Coronary artery (tissue), 2 donors: ENCODE results near the gene NEURL3.
"Not testable (repeated sequence)": the region's sequence is repeated elsewhere in the genome, so short reads cannot be mapped to it uniquely, and the experiment has no call there.

Experiments used
- DNase-seq: peaks from one replicate; pipeline ENCODE4 v3.0.0-alpha.2; 2017; ENCODE audit warnings: low spot score
- H3K27ac ChIP-seq, 2 donors: fragments of 200-600 bp; sonication (generic); one replicate each; pipeline ENCODE4 v1.5.1; 2016 to 2019
- H3K4me3 ChIP-seq: fragments of 200-600 bp; sonication (generic); 2 replicates; pipeline ENCODE4 v1.5.1; 2016; ENCODE audit warnings: mild to moderate bottlenecking, moderate library complexity
- TF ChIP-seq, protein P1 (sequence below): fragments of 200-600 bp; sonication (generic); IDR thresholded peaks from one replicate; pipeline ENCODE4 v1.5.1; 2019; ENCODE audit warnings: antibody characterized with exemption

The NEURL3 gene, protein sequence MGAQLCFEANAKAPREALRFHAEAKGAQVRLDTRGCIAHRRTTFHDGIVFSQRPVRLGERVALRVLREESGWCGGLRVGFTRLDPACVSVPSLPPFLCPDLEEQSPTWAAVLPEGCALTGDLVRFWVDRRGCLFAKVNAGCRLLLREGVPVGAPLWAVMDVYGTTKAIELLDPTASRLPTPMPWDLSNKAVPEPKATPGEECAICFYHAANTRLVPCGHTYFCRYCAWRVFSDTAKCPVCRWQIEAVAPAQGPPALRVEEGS

DNA sequence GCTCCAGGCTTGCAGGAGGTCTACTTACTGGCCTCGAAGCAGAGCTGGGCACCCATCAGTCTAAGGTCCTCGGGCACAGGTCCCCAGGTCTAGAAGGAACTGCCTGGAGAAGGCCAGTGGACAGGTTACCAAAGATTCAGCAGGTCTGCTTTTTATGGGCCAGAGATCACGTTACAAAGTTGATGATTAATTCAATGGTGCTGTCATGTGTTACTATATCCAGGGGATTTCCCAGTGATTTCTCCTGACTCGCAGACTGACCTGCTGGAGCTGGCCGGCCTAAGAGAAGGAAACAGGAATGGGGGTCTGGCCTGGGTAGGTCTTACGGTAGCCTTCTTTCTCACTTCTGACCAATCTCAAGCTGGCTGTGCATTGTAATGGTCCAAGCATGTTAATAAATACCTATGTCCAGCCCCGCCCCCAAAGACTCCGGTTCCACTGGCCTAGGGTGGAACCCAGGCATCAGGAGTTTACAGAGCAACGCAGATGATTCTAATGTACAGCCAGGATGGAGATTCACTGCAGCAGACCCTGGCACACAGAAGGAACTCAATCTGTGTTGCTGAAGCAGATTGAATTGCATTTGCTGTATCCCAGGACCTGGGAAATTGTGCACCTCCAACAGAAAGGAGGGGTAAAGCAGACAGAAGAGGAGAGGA lies at the start of gene NEURL3:
NEURL3 (minus strand) TSS at position 127 of the 659 bp plus-strand sequence; CDS start at position 56, 71 bp downstream.
- Histone ChIP-seq H3K4me3 (no peak within 1 kb of the TSS), H3K27ac (no peak within 1 kb of the TSS)
- peak; percentile 65 for DNase-seq
- TF ChIP-seq, protein P1, sequence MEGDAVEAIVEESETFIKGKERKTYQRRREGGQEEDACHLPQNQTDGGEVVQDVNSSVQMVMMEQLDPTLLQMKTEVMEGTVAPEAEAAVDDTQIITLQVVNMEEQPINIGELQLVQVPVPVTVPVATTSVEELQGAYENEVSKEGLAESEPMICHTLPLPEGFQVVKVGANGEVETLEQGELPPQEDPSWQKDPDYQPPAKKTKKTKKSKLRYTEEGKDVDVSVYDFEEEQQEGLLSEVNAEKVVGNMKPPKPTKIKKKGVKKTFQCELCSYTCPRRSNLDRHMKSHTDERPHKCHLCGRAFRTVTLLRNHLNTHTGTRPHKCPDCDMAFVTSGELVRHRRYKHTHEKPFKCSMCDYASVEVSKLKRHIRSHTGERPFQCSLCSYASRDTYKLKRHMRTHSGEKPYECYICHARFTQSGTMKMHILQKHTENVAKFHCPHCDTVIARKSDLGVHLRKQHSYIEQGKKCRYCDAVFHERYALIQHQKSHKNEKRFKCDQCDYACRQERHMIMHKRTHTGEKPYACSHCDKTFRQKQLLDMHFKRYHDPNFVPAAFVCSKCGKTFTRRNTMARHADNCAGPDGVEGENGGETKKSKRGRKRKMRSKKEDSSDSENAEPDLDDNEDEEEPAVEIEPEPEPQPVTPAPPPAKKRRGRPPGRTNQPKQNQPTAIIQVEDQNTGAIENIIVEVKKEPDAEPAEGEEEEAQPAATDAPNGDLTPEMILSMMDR, result no peak

DNA sequence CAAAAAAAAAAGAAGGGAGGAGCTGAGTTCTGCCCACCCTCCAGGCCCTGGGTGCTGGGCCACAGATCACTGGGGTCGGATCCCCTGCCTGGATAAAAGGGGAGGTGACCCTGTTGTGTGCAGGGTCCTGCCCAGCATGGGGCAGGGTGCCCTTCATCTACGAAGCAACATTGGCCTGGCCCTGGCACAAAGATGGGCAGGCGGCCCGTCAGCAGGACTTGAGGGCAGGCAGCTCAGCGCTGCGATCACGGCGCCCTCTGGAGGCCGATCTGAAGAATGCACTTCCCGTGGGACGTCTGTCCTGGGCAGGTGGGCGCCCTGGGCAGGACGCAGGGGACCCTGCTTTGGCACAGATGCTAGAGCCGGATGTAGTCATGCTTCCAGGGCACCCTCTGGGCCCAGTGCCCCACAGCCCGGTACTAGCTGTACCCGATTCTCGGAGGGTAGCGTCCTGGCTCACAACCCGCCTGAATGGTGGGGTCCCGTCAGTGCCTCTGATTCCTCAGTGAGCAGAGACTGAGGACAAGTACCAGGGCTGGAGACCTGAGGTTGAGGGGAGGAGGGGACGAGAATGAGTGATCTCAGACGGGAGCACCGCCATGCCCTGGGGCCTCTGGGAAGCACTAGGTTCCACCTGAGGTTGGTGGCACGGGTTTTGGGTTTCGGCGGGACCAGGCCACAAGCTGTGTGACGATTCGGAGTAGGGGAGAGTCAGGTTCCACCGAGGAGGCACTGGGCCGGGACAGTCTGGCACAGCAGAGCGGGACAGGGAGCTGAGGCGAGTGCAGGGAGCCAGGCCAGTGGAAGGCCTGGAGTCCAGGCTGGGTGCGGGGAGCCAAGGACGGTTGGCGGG lies 49.4 kb upstream of the NEURL3 start:
- H3K27ac ChIP-seq, result peak overlapping the region in 1 of 2 donors; percentile 4
- peak overlapping the region; percentile 54 for H3K4me3 ChIP-seq
- DNase-seq, result peak; percentile 87
- TF ChIP-seq, protein P1, result peak; percentile 94

DNA sequence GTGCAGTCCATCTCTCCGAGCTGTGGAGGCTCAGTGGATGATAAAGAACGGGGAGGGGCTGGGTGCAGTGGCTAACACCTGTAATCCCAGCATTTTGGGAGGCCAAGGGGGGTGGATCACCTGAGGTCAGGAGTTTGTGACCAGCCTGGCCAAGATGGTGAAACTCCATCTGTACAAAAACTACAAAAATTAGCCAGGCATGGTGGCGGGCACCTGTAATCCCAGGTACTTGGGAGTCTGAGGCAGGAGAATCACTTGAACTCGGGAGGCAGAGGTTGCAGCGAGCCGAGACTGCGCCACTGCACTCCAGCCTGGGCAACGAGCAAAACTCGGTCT lies 48.8 kb upstream of the NEURL3 start:
- Histone ChIP-seq H3K4me3 (peak overlapping the region; percentile 54), H3K27ac (peak overlapping the region in 1 of 2 donors; percentile 4)
- not testable (repeated sequence) for DNase-seq

DNA sequence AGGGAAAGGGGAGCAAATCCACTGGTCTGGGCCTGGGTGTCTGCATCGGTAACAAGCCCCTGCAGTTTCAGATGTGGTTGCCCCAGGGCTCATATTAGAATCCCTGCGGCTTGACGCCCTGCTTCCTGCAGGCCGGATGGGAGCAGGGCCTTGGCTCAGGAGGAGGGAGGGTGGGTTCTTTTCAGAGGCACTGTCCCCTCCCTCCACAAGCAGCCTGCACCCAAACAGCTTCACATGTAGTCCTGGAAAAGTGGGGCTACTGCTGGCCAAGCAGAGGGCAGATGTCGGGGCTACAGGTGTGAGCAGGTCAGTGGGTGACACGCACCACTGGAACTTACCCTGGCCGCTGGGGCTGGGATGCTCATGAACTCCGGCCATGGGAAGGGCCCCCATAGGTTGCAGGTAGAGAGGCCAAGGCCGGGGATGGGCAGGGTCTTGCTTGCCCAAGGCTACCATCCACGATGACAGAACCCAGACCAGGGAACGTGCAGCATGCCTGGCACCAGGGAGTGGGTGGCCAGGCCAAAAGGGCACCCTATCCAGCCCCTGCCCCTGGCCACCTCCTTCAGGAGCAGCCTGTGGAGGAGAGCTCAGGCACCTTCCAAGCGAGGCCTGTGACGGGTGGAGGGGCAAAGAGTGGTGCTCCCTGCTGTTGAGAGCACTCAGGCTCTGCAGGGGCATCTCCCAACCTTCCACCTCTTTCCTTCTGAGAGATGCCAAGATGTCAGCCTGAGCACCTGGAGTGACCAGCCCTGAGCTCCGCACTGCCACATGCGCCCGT lies 48.2 kb upstream of the NEURL3 start:
- H3K27ac ChIP-seq, result no peak overlapping the region
- no peak overlapping the region for H3K4me3 ChIP-seq
- peak; percentile 72 for DNase-seq
- TF ChIP-seq, protein P1, result no peak

DNA sequence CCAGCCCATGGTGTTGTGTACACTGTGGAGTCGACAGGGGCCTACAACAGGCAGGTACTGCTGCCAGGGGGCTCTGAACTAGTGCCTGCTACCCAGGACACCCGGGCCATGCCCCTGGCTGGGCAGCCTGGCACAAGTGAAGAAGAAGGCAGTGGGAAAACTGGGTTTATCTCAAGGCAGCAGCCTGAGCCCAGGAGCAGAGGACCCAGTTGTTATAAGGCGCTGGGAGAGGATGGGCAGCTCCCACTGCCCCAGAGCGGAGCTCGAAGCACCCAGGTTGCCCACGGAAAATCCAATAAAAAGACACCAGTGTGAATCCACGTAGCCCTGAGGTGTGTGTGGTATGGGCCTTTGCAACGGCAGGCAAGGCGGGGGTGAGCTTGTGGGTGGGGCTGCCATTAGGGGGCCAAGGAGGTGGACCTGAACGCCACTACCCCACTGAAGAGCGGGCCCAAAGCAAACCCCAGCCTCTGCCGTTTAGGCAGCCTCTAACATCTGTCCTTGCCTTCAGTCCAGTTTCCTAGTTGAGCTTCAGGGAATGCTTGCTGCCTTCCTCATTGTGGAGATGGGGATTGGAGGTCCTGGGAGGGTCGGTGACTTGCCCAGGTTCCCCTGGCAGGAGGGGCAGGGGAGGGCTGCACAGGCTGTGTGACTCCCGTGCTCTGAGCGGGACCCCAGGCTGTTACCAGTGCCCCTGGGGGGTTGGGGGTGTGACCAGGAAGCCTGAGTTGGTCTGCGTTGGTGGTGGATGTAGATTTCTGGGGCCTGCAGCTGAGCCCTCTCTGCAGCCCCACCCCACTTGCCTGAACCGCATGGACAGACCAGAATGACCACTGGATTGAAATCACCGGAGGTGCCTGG lies 47.4 kb upstream of the NEURL3 start:
- TF ChIP-seq, protein P1, result no peak
- no peak overlapping the region for H3K27ac ChIP-seq

DNA sequence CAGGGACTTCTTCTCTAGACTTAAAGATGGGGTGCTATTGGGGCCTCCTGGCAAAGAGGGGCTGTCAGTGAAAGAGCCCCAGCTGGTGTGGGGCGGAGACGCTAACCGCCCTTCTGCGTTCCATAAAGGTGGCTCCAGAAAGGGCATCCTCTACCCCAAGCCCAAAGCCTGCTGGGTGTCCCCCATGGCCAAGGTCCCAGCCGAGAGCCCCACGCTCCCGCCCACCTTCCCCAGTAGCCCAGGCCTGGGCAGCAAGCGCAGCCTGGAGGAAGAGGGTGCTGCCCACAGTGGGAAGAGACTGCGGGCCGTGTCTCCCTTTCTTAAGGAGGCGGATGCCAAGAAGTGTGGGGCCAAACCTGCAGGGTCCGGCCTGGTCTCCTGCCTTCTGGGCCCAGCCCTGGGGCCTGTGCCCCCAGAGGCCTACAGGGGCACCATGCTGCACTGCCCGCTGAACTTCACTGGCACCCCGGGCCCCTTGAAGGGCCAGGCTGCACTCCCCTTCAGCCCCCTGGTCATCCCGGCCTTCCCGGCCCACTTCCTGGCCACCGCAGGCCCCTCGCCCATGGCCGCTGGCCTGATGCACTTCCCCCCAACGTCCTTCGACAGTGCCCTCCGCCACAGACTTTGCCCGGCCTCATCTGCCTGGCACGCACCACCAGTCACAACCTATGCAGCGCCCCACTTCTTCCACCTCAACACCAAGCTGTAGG lies 46.6 kb upstream of the NEURL3 start:
- Histone ChIP-seq H3K27ac (no peak overlapping the region), H3K4me3 (no peak overlapping the region)
- TF ChIP-seq, protein P1, result no peak
- DNase-seq, result peak; percentile 56

More for the DNA sequence above, 47.4 kb upstream of the NEURL3 start:
- DNase-seq, result peak; percentile 72
- no peak overlapping the region for H3K4me3 ChIP-seq
